Neuronal stem cell (in vitro differentiated cells): ENCODE measurements around the gene SPARC.
A peak's percentile ranks its signal among the peaks of the same experiment; 100 is the strongest.

Experiments
- DNase-seq: peaks from one replicate; pipeline ENCODE4 v3.0.0-alpha.2; 2013; ENCODE audit warnings: low spot score
- H2AFZ ChIP-seq: one replicate; pipeline ENCODE4 v1.6.1; 2013; ENCODE audit warnings: mild to moderate bottlenecking, low read length, inconsistent platforms
- H2AK5ac ChIP-seq: 2 replicates; pipeline ENCODE4 v1.6.1; 2013; ENCODE audit warnings: low read depth, mild to moderate bottlenecking, inconsistent platforms, low read length, moderate library complexity, mixed read lengths
- H2BK120ac ChIP-seq: 2 replicates; pipeline ENCODE4 v1.6.1; 2013; ENCODE audit warnings: low read depth, mild to moderate bottlenecking, inconsistent platforms, low read length, moderate library complexity, mixed read lengths
- H2BK12ac ChIP-seq: one replicate; pipeline ENCODE4 v1.6.1; 2013; ENCODE audit warnings: low read length, inconsistent platforms
- H2BK15ac ChIP-seq: 2 replicates; pipeline ENCODE4 v1.6.1; 2013; ENCODE audit warnings: mild to moderate bottlenecking, low read length, inconsistent platforms, mixed read lengths
- H2BK5ac ChIP-seq: one replicate; pipeline ENCODE4 v1.6.1; 2013; ENCODE audit warnings: inconsistent platforms, mild to moderate bottlenecking, low read length, moderate library complexity
- H3K14ac ChIP-seq: one replicate; pipeline ENCODE4 v1.6.1; 2013; ENCODE audit warnings: low read length, inconsistent platforms
- H3K18ac ChIP-seq: 2 replicates; pipeline ENCODE4 v1.6.1; 2013; ENCODE audit warnings: low read length, inconsistent platforms
- H3K23ac ChIP-seq: 2 replicates; pipeline ENCODE4 v1.6.1; 2013; ENCODE audit warnings: low read depth, mild to moderate bottlenecking, mixed read lengths, low read length, inconsistent platforms; ENCODE audit not compliant: poor library complexity
- H3K27ac ChIP-seq: replicated peaks from 3 replicates; pipeline ENCODE4 v1.5.1; 2013; ENCODE audit warnings: low read length, inconsistent platforms
- H3K27me3 ChIP-seq, 3 experiments: 2 replicates each; pipeline ENCODE4 v1.6.1; 2013; ENCODE audit warnings: low read length in 3 of 3, mild to moderate bottlenecking in 2 of 3, inconsistent platforms in 1 of 3, low read depth in 1 of 3, mixed read lengths in 1 of 3, moderate library complexity in 1 of 3; ENCODE audit not compliant: control insufficient read depth in 3 of 3, insufficient read depth in 3 of 3
- H3K36me3 ChIP-seq, 2 donors: replicated peaks in 1 of 2; 2 replicates each; pipeline ENCODE4 v1.6.1; 2013; ENCODE audit warnings: low read length in 2 of 2; ENCODE audit not compliant: control insufficient read depth in 2 of 2, insufficient read depth in 2 of 2
- H3K4ac ChIP-seq: 2 replicates; pipeline ENCODE4 v1.6.1; 2013; ENCODE audit warnings: inconsistent platforms, mild to moderate bottlenecking, low read length, moderate library complexity
- H3K4me1 ChIP-seq, 2 donors: 1 replicate in 1 of 2; 2 replicates in 1 of 2; pipeline ENCODE4 v1.6.1; 2013; ENCODE audit warnings: low read length in 2 of 2, low read depth in 1 of 2; ENCODE audit not compliant: control insufficient read depth in 2 of 2, insufficient read depth in 1 of 2
- H3K4me2 ChIP-seq: one replicate; pipeline ENCODE4 v1.6.1; 2013; ENCODE audit warnings: mild to moderate bottlenecking, low read length, inconsistent platforms; ENCODE audit not compliant: insufficient read depth, poor library complexity, severe bottlenecking
- H3K4me3 ChIP-seq, 2 donors: 2 replicates each; pipeline ENCODE4 v1.5.1; 2013; ENCODE audit warnings: low read length in 2 of 2, mild to moderate bottlenecking in 2 of 2, inconsistent platforms in 1 of 2, moderate library complexity in 1 of 2
- H3K79me1 ChIP-seq: one replicate; pipeline ENCODE4 v1.6.1; 2013; ENCODE audit warnings: low read depth, mild to moderate bottlenecking, inconsistent platforms, low read length, moderate library complexity
- H3K9ac ChIP-seq: one replicate; pipeline ENCODE4 v1.6.1; 2013; ENCODE audit warnings: mild to moderate bottlenecking, low read depth, low read length, inconsistent platforms; ENCODE audit not compliant: poor library complexity
- H3K9me3 ChIP-seq, 2 donors: replicated peaks in 1 of 2; 2 replicates each; pipeline versions ENCODE3 to v1.6.1; 2013; ENCODE audit warnings: low read length in 2 of 2, mild to moderate bottlenecking in 2 of 2, inconsistent platforms in 1 of 2, low read depth in 1 of 2, mixed read lengths in 1 of 2, moderate library complexity in 1 of 2; ENCODE audit not compliant: control insufficient read depth in 2 of 2, insufficient read depth in 1 of 2
- H4K8ac ChIP-seq: one replicate; pipeline ENCODE4 v1.6.1; 2013; ENCODE audit warnings: low read depth, mild to moderate bottlenecking, inconsistent platforms, low read length, moderate library complexity
- H4K91ac ChIP-seq: one replicate; pipeline ENCODE4 v1.6.1; 2013; ENCODE audit warnings: low read length, low read depth, mild to moderate bottlenecking, inconsistent platforms; ENCODE audit not compliant: poor library complexity
- WGBS, 2 donors: extraction: QIAGEN DNeasy Blood & Tissue Kit; methylation state at CpG; one replicate each; pipeline ENCODE4 v1.1.7; 2013; ENCODE audit warnings: missing lambda C conversion rate in 2 of 2, mixed read lengths in 1 of 2; ENCODE audit not compliant: insufficient read length in 2 of 2, insufficient replicate concordance in 1 of 2; ENCODE audit errors: extremely low coverage in 2 of 2; 5-methylcytosine and 5-hydroxymethylcytosine counted together

The SPARC gene

DNA sequence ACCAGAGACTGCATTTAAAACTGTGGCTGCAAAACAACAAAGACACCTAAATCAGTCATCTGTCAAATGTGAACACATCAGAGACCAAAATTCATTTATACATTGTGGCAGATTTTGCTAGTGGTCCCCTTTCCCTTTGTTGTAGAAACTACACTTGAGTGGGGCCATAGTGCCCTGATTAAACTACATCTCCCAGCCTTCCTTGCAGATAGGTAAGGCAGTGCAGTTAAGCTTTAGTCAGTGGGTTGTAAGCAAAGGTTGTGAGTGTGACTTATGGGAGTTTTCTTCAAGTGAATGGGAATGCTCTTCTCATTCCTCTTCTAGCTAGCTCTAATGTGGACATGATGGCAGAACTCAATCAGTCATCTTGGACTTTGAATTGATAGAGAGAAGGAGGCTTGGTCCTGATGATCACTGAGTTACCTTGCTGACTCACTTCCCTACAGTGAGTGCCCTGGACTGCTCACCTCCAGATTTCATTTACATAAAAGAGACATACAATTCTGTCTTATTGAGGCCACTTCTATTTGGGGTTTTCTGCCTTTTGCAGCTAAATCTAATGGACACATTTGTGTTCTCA is 35.2 kb upstream of the SPARC start:
- no peak overlapping the region for H2BK120ac ChIP-seq
- no peak overlapping the region for H2AK5ac ChIP-seq
- H4K91ac ChIP-seq: no peak overlapping the region
- no peak overlapping the region for H4K8ac ChIP-seq
- H3K27me3 ChIP-seq: no peaks in the 10 kb centered on the region
- no peak overlapping the region for H3K14ac ChIP-seq
- no peak overlapping the region for H3K27ac ChIP-seq
- H3K4me2 ChIP-seq: no peak overlapping the region
- H3K4ac ChIP-seq: no peak overlapping the region
- H3K23ac ChIP-seq: no peak overlapping the region
- no peak overlapping the region for H3K4me3 ChIP-seq
- H2BK12ac ChIP-seq: no peak overlapping the region
- no peaks in the 10 kb centered on the region for H3K36me3 ChIP-seq
- H3K9ac ChIP-seq: no peak overlapping the region
- no peak overlapping the region for H3K18ac ChIP-seq
- no peak overlapping the region for H2BK15ac ChIP-seq
- no peaks in the 10 kb centered on the region for H3K79me1 ChIP-seq
- H2AFZ ChIP-seq: peak overlapping the region; percentile 58
- peaks cover 0 to 2% of the 10 kb centered on the region in 2 donors for H3K9me3 ChIP-seq
- peaks cover 5 to 8% of the 10 kb centered on the region in 2 donors for H3K4me1 ChIP-seq
- H2BK5ac ChIP-seq: no peak overlapping the region
- no peak for DNase-seq

DNA sequence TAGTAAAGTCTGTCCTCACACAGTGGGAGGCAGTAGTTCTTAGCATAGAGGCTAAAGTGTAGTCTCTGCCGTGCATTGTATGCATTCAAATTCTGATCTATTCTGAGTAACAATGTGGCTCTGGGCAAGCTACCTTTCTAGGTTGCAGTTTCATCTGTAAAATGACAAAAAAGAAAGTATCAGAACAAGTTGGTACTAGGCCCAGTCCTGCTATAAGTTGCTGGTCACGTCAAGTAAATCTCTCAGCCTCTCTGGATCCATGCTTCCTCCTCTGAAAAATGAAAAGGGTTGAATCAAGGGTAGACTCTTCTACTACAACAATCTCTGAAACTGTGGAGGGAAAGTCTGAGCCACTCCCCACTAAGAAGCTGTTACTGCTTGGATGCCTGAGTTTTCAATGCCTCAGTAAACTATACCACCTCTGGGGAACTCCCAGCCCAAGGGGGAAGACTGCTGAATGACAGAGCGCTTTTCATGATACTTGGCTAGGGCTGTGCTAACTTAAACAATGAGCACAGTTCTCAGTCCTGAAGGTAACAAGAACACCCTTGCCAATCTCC is 34.5 kb upstream of the SPARC start:
- Histone ChIP-seq H3K4me1 (peaks cover 3 to 6% of the 10 kb centered on the region in 2 donors), H3K27ac (no peak overlapping the region), H2BK120ac (no peak overlapping the region), H3K18ac (no peak overlapping the region), H3K4me2 (no peak overlapping the region), H2AK5ac (no peak overlapping the region), H3K23ac (no peak overlapping the region), H3K4ac (no peak overlapping the region), H3K9me3 (peaks cover 0 to 2% of the 10 kb centered on the region in 2 donors), H2BK15ac (no peak overlapping the region), H4K8ac (no peak overlapping the region), H3K4me3 (no peak overlapping the region), H3K79me1 (no peaks in the 10 kb centered on the region), H3K27me3 (no peaks in the 10 kb centered on the region), H2AFZ (peak overlapping the region; percentile 58), H3K36me3 (no peaks in the 10 kb centered on the region), H4K91ac (no peak overlapping the region), H2BK5ac (no peak overlapping the region), H2BK12ac (no peak overlapping the region), H3K9ac (no peak overlapping the region), H3K14ac (no peak overlapping the region)
- DNase-seq: no peak
- no CpG with 5 or more reads among the region's 3 CpGs for WGBS, 2 donors

DNA sequence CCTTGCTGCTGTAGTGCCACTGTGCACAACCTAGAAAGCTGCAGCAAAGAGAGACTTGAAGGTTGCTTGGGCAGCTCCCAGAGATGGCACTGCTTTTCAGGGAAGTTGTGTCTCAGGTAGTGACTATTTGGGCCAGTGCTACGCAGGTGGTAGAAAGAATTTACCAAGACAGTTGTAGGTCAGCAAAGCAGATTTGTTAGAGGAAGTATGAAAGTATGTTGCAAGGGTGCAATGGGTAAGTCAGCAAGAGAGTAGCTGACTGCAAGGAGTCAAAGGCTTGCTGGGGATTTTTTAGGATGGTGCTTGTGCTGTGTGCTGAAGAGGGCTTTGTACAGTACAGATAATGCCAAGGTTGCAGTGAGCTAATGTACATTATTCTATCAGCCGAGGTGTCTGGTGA is 33.5 kb upstream of the SPARC start:
- DNase-seq: no peak
- Histone ChIP-seq H3K27ac (no peak overlapping the region), H3K23ac (no peak overlapping the region)

DNA sequence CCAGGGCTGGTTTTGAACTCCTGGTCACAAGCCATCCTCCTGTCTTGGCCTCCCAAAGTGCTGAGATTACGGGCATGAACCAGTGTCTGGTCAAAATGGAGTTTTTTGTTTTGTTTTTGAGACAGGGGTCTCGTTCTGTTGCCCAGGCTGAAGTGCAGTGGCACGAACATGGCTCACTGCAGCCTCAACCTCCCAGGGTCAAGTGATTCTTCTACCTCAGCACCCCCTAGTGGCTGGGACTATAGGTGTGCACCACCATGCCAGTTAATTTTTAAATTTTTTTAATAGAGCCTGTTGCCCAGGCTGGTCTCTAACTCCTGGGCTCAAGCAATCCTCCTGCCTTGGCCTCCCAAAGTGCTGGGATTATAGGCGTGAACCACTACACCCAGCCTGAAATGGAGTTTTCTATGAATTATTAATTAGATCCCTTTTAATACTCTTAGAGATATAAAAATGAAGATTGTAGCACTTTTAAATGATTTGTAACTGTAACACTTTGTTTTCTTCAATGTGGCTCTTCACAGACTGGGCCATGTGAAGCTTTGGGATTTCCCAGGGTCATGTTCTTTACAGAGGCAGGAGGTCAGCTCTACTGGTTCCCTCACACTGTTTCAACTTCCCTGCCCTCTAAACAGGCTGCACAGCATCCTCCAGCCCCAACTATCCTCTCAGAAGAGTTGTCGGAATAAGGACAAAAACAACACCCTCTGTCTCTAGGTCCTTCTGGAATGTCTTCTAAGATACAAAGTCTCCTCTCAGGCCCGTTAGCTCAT is 32.7 kb upstream of the SPARC start:
- Histone ChIP-seq H2BK120ac (no peak overlapping the region), H3K4me3 (no peak overlapping the region), H3K27me3 (no peaks in the 10 kb centered on the region), H3K4me2 (no peak overlapping the region), H3K9ac (no peak overlapping the region), H4K91ac (no peak overlapping the region), H3K23ac (no peak overlapping the region), H3K4me1 (peaks cover 3 to 6% of the 10 kb centered on the region in 2 donors), H3K36me3 (no peaks in the 10 kb centered on the region), H2BK5ac (no peak overlapping the region), H3K27ac (no peak overlapping the region), H3K9me3 (peaks cover 0 to 2% of the 10 kb centered on the region in 2 donors), H3K14ac (no peak overlapping the region), H2AK5ac (no peak overlapping the region), H2BK15ac (no peak overlapping the region), H2BK12ac (no peak overlapping the region), H4K8ac (no peak overlapping the region), H2AFZ (no peak overlapping the region), H3K79me1 (no peaks in the 10 kb centered on the region), H3K18ac (no peak overlapping the region), H3K4ac (no peak overlapping the region)
- no CpG with 5 or more reads among the region's 6 CpGs for WGBS, 2 donors
- DNase-seq: no peak

More for the DNA sequence above, 33.5 kb upstream of the SPARC start:
- Histone ChIP-seq H2BK5ac (no peak overlapping the region), H3K18ac (no peak overlapping the region), H3K14ac (no peak overlapping the region), H3K4me2 (no peak overlapping the region), H3K79me1 (no peaks in the 10 kb centered on the region), H3K9me3 (peaks cover 0 to 2% of the 10 kb centered on the region in 2 donors), H3K4me3 (no peak overlapping the region), H2BK12ac (no peak overlapping the region), H3K36me3 (no peaks in the 10 kb centered on the region), H3K9ac (no peak overlapping the region), H4K8ac (no peak overlapping the region), H2AFZ (no peak overlapping the region), H3K27me3 (no peaks in the 10 kb centered on the region), H3K4ac (no peak overlapping the region), H3K4me1 (peaks cover 3 to 6% of the 10 kb centered on the region in 2 donors), H4K91ac (no peak overlapping the region), H2BK15ac (no peak overlapping the region), H2AK5ac (no peak overlapping the region), H2BK120ac (no peak overlapping the region)
- whole genome bisulfite sequencing, 2 donors: no CpG with 5 or more reads among the region's 2 CpGs
